H4 (cell line): ENCODE data around the gene GRID2. TPM values are rescaled to one million over a fixed set of nuclear protein-coding genes. Genes with fewer than 3 reads are reported as not detected.

ENCODE experiments used
- DNase-seq: peaks from one replicate; pipeline ENCODE4 v3.0.0-alpha.2; 2015; ENCODE audit warnings: low spot score
- total RNA-seq: library from RNA; depleted of rRNA; stranded (reverse); fragments of >200 nt; shearing (Covaris generic); gene quantifications from 2 replicates; pipeline ENCODE4 v1.2.3, GENCODE V29; 2014

Gene GRID2
- total RNA-seq, 1 experiment from 2014 or later: 0.72 TPM

DNA sequence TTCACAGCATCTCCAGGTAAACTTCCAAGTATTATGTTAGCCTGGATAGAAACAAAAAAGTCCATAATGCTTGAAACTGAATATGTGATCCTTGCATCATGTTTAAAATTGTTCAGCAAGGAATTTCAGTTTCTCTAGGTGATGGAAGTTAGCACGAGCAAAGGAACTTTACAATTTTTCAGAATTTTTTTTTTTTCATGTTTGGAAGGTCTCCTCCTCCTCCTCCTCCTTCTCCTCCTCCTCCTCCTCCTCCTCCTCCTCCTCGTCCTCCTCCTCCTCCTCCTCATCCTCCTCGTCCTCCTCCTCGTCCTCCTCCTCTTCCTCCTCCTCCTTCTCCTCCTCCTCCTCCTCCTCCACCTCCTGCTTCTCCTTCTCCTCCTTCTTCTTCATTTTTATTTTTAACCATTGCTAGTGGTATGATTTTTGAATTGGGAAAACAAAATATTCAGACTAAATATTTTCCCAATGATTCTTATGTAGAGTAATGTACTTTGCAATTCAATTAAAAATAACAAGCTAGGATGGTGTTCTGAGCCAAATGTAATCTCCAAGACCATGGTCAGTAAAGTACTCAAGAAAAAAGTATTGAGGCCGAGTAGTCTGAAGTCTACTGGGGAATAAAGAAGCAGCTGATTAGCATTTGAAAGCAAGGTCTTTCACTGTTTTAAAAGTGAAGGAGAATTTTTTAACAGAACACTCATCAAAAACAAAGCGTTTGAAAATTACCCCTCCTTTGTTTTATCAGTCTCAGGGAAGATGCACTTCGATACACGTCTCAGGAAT lies 1103.9 kb downstream of the GRID2 start:
- DNase-seq: no peak

DNA sequence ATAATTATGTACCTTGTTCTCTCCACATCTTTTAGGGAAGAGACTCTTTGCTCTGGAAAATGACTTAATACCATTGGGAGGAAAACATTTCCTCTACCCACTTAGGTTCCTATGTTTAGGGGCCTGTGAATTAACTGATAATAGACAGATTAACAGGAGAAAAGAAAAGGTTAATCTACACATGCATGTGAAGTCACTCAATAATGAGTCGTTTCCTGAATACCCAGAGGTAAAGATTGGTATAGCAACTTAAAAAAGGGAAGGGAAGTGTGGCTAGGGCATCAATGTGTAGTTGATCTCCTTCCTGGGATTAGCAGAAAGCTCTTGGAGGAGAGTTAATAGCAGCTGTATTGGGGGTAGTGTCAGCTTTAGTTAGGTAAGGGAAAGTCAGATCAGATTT lies 1105.3 kb downstream of the GRID2 start:
- peak; percentile 3 for DNase-seq

DNA sequence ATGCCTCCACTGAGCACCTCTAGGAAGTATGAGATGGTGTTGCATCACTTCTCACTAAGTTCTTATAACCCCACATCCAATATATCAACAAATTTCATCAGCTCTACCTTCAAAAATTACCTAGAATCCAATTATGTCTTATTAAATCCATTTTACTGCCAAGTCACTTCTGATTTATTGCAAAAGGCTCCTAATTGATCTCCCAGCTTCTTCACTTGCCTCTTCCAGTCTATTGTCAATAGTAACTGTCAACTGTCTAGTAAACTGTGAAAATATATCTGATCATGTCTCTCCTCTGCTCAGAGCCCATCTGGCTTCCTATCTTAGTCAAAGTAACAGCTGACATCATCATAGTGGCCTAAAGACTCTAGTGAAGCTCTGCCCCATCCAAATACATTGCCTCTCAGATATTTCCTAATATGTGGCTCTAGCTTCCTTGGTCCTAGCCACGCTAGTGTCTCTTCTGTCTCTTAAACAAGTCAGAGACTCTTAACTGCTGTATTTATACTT lies 1110.3 kb downstream of the GRID2 start:
- no peak for DNase-seq

DNA sequence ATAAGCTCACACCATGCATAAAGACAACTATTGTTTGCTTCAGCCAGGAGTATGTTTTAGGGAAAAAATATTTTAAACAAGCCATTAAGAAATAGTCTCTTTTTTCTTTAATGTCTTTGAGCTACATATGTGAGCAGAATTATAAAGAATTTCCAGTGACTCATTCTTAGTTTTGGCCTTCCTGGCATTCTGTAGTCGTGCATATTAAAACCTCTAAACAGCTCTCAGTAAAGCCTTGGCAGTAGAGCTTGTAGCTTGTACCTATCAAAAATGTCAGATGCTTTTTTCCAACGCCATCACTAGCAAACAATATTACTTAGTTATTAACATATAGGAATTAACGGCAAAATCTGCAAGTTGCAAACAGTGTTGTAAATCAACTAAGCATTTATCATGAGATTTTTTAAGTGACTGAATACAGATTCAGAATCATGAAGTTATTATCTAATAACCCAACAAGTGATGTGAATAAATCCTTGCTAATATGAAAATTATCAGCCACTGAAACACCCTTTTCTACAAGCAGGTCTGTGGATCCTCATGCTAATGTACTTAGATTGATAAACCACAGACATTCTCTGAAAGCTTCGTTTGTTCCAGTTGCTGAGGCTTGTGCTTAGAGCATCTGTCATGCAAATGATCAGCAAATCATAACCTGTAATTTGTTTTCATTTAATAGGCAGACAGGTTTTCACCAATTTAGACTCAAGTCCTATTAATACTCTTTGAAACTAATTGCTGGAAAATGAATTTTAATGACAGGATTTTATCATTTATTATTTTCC lies 1112.8 kb downstream of the GRID2 start:
- DNase-seq: no peak

DNA sequence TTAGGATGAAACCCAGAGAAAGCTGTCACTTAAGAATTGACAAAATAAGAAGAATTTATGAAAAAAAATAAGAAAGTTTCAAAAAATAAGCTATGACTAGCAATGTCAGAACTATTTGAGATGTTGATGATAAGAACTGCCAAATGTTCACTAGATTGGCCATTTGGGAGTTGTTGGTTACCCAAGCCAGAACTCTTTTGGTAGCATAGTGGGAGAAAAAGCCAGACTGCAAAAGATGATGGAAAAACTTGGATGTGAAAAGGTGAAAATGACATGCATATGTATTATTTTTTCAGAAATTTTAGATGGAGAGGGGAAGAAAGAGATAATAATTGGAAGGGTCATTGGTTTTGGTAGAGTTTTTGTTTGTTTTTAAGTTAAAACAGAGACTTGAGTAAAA lies 1127.6 kb downstream of the GRID2 start:
- DNase-seq: no peak

DNA sequence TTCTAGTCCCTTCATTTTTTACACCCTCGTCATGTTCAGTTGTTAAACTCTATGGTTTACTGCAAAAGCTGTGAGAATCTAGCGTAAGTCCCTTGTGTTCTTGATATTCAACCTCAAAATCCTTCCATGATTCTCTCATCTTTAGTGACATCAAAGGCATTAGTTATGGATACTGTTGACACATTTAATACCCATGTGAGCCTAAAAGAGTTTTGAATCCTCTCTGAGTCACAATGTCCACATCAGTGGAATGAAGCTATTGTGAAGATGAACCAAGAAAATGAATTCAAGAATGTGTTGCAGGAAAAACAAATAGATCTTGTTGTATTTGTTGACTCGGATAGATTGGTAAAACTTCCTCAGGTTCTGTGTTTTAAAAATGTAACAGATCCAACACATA lies 1130.1 kb downstream of the GRID2 start:
- DNase-seq: no peak

DNA sequence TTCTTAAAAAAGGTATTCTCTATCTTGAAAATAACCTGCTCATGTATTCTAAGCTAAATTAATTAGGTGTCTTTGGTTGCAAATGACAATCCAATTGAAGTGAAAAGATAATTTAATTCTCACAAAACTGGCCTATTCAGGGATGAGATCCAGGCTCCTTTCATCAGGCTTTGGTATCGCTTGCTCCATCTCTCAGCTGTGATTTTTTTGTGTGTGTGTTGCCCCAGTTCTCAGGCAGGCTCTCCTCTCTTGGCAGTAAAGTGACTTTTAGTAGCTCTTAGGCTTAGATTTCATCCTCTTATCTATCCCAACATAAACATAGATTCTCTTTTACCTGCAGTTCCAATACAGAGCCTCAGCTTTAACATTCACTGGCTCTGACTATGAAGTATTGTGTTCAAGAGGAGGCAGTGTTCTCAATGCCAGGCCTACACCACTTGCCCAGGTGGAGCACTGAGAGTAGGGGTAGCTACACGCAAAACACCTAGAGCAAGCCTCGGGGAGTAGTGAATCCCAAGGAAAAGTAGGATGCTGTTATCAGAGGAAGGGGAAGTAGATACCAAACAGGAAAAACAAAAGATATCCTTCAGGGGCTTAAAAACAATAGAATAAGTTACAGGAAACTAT lies 1132.3 kb downstream of the GRID2 start:
- DNase-seq: no peak

DNA sequence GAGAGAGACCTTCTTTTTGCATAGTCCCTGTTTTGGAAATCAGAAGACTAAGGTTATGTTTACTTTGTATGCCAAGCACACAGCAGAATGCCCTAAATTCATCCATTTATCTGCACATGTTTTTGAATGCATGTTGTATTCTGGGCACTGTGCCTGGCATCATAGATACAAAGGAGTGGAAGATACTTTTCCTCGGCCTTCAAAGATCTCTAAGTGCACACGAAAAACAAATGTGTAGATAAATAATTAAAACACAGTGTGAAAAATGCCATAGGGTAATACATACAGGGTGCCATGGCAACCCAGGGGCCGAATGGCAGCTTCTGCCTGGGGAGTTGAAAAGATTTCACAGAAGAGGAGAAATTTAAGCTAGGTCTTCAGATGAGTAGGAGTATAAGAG lies 1134.2 kb downstream of the GRID2 start:
- no peak for DNase-seq

DNA sequence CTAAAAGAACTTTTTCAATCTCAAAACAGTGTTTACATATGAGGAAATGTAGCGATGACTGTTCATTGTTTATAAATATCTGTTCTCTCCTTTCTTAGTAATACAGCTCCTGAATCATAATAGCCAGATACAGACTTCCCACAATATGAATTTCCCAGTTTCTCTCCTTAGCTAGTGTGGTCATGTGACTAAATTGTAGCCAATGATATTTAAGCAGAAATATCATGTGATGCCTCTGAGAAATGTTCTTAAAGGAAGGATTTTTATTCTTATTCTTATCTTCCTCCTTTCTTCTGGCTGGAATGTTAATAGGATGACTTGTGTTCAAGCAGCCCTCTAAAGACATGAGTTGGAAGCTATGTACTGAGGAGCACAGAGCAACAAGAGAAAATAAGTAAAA lies 1141.1 kb downstream of the GRID2 start:
- peak; percentile 7 for DNase-seq

DNA sequence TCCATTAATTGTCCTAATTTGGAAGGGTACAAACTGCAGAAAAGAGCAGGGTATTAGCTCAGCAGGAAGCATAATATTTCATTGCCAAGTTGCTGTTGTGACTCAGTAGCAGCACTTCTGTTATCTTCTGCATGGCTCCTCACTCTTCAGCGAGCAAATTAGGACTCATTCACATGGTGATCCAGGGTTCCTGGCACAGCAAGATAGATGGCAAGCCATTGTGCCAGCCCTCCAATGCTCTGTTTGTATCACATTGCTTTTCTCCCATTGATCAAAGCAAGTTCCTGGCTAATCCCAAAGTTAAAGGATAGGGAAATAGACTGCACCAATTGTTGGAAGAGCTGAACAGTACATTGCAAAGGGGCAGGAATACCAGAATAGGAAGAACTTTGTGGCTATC lies 1142.3 kb downstream of the GRID2 start:
- no peak for DNase-seq

DNA sequence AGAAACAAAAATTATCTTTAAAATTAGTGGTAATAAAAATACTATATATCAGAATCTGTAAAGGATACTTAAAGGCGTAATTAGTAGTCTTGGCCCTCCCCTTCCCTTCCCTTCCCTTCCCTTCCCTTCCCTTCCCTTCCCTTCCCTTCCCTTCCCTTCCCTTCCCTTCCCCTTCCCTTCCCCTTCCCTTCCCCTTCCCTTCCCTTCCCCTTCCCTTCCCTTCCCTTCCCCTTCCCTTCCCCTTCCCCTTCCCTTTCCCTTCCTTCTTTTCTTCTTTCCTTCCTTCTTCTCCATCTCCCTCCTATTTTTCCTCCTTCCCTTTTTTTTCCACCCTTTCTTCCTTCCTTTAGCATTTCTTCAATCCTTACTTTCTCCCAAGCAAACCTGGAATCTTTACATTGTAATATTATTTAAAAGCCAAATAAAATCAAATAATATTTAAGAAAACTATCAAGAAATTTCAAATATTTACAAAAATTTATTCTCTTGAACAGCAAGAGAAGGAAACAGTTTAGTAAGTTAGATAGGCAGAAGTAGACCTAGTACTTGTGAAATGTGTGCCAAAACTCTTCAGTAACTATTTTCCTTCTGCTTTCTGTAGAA lies 1145.0 kb downstream of the GRID2 start:
- DNase-seq: no peak

DNA sequence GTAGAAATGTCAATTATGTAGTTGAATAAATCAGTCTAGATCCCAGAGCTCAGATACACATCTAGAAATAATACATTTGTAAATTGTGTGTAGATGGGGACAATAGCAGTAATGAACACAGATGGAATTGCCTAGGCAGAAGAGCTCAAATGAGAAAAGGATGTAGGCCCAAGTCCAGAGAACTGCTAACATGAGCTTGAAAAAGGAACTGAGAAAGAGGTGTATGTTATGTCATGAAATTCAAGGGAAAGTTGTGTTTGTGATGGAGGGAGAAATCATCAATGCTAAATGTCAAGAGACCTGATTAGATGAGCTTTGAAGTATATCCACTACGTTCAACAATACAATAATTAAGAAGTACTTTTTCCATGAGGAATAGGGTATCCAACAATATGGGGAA lies 1148.2 kb downstream of the GRID2 start:
- DNase-seq: no peak

DNA sequence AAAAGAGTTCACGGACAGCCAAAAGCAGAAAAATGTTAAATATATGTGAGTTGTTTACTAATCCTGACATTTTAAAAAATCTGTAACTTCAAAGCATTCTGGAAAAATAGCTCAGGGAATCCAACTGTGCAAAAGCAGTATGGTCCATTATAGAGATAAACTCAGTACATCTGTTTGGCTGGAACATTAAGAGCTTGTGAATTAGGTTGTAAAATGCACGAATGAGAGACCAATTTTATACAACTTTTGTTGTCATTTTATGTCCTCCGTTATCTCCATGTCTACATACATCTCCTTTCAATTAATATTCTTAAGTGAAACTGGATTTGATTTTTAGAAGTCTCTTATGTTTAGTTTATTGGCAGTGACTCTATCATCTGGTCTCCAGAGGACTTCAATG lies 1157.8 kb downstream of the GRID2 start:
- DNase-seq: no peak

DNA sequence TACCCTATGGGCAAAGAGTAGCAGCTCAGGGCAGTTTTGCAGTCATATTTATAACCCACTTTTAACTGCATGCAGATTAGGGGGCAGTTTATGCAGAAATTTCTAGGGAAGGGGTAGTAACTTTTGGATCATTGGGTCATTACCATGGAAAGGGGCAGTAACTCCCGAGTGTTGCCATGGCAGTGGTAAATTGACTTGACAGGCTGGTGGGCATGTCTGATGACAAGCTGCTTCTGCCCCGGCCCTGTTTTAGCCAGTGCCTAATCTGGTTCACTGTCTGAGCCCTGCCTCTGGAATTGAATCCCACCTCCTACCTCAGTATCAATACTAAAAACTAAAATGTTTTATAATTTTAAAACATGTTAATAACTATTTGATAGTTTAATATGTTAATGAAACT lies 1162.7 kb downstream of the GRID2 start:
- no peak for DNase-seq

DNA sequence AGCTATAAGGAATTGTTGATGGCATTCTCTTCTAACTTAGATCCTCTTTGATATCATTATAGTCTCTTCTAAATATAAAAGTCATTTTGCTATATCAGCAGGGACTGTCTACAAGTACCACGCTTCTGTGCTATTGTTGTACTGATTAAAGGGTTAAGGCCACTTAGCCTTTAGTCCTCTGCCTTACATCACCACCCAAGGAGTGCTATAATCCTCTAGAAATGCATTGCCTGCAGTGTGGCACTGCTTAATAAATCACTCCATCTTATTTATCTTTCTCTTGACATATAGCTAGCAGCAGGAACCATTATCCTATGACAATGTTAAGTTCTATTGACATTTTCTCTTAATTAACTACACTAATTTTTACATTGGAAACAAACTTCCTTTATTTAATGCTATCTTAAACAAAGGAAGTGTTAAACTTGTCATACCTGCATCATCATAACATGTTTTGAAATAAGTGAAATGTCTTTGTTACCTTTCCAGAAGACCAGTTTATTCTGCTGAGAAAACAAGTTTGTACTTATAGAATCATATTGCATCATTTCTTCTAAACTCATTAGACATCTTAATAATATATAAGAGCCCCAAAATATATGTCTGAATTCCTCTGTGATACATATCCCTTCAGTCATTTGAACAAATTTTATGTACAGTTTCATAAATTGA lies 1163.9 kb downstream of the GRID2 start:
- no peak for DNase-seq

DNA sequence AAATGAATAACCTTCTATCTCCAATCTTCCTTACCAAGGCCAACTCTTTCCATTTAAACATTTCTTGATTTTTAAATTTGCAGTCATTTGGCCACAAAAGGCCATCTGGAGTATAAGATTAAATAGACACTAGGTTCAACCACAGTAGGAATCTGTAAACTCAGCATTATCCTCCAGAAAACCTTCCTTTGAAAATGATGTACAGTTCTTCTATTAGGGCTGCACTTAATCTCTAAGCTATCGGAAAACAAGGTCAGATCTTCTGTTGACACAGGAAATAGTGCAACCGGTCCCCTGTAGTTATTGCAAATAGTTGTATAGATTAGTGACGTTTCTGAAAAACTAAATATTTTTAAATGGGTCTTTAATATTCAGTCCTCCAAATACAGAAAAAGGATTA lies 1165.8 kb downstream of the GRID2 start:
- DNase-seq: no peak

DNA sequence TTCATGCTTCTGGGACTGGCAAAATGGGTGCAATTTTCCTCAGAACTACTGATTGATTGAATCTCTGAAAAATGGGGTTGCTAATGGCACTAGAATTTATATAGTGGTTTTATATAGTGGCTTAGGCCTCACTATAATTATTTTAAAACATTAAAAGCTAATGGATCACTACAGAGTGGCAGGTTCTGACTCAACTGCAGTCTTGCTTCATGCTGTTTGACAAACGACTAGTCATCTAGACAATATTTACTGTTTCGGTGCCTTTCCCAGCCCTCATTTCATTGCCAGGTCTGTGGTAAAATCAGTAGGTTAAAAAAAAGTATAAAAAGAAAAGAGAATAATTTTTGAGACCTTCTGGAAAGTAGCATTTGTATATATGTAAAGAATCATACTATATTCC lies 1172.0 kb downstream of the GRID2 start:
- DNase-seq: no peak

DNA sequence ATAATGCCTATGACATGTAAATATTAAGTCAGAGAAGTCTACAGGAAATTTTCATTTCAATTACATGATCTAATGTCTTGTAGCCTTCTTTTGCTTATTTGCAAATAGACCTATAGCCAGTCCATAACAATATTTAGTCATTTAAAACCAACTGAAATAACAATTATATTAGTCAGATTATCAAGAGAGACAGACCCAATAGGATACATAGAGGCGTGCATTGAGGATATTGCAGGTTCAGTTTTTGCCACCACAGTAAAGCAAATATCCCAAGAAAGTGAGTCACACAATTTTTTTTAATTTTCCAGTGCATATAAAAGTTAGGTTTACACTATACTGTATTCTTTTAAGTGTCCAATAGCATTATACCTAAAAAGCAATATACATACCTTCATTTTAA lies 1175.0 kb downstream of the GRID2 start:
- DNase-seq: no peak

DNA sequence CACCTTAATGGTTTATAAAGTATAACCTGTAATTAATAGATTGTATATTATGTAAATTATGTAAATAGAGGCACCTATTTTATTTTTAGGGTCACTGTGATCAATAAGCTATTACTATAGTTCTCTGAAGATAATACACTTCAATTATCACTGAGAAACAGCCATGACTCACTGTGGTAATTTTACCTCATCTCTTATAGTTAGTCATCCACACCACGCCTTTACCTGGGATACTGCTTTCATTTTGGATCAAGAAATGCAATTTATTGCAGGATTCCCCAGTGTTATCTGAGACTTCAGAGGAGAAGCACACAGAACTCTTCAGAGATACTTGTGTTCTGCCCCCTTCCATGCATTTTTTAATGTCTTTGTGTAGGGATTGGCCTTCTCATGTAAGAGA lies 1176.7 kb downstream of the GRID2 start:
- DNase-seq: no peak

DNA sequence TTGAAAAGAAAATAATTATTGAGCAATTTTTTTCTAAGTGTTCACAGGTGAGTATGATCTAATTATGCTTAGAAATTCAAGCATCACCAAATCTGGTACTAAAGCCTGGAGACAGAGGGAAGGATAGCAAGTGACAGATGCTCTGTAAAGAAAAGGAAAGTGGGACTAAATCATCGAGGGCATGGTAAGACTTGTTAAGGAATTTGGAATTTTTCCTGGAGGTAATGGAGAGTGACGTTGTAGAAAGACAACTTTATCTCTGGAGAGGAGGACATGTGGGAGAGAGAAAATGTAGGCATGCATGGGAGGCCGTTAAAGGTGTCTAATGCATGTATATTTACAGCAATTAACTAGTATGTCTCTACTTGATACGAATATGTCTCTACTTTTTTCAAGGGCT lies 1191.6 kb downstream of the GRID2 start:
- no peak for DNase-seq

DNA sequence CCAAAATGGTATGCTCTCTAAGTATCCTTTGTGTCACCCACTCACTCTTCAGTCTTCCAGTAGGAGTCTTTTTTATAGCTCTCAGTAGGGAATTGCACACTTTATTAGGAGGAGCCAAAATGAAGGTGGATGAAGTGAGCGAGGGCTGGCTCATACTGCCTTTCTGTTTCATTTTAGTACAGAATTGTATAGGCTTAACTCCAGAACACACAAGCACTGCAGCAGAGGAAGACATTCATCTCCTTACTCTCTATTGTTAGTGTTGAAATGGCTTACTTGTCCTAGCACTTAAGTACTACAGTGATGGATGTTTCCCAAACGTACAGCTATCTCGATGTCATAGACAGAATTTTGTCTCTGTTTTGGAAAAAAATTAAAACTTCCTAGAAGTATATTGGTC lies 1197.5 kb downstream of the GRID2 start:
- DNase-seq: no peak

DNA sequence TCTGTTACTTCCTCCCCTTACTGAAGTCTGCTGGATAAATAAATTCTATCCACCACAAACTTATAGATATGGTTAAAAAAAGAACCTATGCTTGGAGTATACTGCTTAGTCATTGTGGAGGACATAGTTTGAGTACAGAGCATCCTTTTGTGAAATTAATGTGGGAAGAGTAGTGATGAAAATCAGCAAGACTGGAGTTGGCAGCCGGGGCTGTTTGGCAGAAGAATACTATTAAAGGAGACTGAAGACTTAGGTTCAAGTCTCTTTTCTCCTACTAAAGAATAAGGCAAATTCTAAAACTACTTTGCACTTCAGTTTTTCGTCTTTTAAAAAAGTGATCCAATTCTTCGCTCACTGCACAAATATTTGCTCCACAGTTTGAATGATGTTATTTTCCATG lies 1198.2 kb downstream of the GRID2 start:
- DNase-seq: no peak
